ENCODE data around the gene GALT.
A peak's percentile ranks its signal among the peaks of the same experiment; 100 is the strongest.
"Not testable (repeated sequence)": the region's sequence is repeated elsewhere in the genome, so short reads cannot be mapped to it uniquely, and the experiment has no call there.

GALT gene

DNA sequence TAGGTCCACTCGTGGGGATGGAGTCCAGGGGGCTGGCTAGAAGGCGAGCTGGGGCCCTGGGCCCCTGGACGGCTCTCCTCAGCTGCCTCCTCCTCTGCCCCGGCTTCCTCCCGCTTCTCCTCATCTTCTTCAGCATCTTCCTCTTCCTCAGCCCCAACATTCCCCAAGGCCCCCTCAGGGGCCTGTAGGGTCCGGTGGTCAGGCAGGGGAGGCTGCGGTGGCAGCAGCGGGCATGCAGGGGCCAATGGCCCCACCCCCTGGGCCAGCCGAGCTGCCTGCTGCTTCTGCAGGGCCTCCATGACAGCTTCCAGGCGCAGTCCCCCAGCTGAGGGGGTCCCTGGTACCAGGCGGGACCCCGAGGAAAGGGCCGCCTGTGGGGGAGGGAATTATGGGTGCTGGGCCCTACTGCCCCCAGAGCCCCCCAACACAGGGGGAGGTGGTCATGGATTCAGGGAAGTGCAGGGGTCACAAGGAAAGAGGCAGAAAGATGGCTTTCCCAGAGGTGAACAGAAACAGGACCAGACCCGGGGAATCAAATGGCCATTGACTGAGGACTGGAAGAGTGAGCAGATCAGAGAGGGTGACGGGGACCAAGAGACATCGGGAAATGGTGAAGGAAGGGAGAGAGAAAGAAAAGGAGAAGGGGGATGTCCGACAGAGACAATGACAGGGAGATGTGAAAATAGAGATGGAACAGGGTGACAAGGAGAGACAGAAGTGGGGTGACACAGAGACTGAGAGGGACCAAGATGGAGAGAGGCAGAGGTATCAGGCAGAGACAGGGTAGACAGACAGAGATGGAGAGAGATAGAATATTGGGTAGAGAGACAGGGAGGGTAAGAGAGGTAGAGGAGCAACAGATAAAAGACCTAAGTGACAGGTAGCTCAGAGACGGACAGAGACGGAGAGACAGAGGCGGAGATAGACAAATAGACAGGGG, 18.5 kb upstream of the GALT start:
- no peak for DNase-seq

DNA sequence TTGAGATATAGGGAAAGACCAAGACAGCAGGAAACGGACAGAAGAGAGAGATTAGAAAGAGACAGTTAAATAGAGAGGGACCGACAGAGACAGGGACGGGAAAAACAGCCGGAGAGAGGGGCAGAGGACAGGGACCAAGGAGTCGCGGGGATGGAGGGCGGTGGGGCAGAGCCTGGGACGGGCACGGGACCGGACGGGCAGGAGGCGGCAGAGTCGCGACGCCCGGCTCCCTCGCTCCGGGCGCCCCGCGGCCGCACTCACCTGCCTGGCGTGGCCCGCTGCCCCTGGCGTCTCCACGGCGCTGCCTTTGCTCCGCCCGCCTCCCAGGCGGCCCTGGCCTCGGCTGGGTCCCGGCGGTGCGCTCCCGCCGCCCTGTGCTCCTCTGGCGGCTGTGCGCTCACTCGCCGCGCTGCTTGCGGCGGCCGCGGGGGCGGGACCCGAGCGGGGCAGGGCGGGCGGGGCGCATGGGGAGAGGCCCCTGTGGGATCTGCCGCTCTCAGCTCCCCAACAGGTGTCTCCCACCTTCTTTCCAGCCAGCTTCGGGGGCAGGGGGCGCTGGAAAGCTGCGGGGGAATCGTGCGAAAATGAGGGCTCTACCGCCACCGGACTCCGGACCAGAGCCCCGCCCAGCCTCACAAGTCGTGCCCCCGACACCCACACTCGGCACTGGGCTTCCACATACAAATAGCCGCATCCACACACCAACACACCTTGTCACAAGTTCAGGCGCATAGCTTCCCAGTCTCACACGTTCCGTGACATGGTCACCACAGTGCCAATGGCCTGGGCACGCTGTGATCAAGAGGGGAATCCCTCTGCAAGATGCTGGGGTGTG, 17.6 kb upstream of the GALT start, which contains the start of gene ARID3C:
Gene ARID3C, minus strand, starts transcription at position 411 of the 835 bp plus-strand sequence. CDS start 1,052 bp downstream, outside the sequence.
- peak; percentile 52 for DNase-seq

DNA sequence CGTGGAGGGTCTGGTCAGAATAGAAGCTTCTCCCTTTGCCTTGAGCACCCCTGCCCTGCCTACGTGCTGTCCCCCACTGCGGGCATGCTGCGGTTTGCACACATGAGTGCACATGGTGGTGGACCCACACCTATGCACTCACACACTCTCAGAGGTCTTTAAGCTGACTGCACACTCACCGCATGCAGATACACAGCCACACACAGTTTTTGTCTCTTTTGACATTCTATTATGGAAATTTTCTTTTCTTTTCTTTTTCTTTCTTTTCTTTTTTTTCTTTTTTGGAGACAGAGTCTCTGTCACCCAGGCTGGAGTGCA, 17.0 kb upstream of the GALT start:
- DNase-seq = no peak

DNA sequence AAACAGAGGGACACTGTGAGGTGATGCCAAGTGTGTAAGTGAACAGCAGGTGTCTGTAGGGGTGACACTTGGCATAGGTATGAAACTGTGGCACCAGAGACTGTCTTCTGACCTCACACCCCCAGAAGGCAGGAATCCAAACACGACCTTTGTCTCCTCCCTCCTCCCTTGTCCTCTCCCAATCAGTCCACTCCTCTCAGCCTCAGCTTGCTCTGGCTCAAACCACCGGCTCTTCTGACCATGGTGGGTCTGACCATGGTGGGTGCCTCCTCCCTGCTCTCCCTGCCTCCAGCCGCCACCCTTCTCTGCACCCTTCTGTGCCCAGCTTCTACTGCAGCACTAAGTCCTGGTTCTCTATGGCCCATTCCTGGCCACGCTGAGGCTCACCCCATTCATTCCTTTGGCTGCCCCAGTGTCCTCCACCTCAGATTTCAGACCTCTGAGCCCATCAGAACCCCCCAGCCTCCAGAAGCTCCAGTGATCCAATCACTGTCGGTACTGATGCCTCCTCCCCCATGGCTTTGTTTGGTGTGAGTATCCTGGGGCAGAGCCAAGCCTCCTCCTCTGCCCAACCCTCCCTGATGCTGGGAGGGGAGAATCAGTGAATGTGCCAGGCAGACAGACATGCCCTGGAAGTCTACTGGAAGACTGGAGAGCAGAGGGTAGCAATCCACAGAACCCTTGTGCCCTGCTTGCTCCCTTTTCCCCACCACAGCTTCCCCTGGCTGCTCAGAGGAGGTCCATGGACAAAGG, 15.9 kb upstream of the GALT start:
- DNase-seq = no peak

DNA sequence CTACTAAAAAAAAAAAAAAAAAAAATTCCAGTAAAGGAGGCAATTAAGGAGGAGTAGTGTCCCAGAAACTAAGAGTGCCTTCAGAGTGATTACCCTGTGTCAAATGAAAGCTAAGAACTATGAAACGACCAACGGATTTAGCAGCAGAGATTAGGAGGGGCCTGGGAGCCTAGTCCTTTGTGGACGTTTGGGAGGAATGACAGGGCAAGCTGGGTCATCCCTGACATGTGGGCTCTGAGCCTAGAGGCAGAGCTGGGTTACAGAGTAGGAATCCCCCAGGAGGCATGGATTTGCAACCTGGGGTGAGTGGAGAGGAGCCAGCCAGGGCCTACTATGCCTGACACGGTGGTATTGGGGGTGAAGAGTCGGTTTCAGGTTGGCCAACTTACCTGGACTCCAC, 13.3 kb upstream of the GALT start:
- DNase-seq = no peak

DNA sequence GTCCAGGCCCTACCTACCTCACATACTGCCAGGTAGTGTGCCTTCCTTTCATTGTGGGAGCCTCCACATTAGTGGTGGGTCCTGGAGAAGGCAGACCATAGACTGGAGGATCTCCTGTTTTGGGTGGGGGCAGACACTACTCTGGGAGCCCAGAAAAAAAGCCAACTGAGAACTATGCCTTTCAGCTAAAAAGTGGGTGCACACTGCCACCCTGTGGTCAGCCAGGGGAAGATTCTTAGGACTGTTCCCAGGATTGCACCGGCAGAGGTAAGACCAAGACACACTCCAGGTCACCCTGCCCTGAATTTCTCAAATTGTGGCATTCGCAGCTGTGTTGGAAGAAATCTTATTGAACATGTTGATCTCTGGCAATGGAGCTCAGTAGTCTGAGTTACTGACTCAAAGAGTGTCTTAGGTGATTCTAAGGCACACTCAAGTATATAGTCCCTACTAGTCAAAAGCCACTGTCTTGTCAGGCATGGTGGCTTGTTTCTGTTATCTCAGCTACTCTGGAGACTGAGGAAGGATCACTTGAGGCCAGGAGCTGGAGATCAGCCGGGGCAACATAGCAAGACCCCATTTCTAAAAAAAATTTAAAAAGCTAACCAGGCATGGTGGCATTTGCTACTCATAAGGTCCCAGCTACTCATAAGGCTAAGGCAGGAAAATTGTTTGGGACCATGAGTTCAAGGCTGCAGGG, 12.5 kb upstream of the GALT start:
- peak; percentile 68 for DNase-seq

DNA sequence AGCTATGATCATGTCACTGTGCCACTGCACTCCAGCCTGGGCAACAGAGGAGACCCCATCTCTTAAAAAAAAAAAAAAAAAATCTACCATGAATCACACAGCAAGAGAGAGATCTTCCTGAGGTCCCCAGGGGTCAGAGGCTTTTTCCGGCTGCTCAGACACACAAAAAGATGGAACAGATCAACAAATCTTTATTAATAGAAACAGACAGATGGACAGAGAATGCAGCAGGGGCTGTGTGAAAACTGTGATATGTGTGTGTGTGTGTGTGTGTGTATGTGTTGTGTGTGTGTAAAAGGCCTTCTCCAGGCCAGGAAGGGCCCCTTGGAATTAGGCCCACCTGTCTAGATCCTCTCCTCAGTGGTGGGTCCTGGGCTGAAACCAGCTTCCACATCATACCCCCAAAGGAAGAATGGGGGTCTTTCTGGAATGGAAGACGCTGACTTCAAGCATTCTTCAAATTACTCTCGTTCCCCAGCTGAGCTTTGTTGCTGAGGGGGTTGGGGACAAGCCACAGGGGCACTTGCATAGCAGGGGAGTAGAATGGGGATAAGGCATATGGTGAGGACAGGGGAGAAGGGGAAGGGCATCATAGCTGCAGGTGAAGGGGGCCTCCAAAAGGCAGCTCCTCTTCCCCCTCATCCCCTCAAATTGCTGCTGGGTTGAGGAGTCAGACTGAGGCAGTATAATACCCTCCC, 11.8 kb upstream of the GALT start:
- no peak for DNase-seq

DNA sequence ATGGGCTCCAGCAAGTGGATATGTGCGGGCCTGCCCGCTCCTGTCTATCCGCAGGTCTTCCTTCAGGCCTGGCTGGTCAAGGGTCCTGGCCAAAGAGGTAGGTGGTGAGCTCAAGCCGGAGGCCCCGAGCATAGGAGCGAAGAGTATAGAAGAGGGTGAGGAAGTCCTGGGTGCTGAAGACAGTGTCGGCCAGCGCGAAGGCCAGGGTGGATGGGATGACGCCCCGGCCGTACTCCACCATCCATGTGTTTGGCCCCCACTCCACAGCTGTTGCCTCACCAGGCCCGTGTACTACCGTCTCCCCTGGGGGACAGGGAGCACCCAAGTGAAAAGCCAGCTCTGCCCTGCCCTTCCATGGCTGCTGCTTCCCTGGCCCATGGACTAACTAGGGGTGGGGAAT, 10.9 kb upstream of the GALT start:
- no peak for DNase-seq

DNA sequence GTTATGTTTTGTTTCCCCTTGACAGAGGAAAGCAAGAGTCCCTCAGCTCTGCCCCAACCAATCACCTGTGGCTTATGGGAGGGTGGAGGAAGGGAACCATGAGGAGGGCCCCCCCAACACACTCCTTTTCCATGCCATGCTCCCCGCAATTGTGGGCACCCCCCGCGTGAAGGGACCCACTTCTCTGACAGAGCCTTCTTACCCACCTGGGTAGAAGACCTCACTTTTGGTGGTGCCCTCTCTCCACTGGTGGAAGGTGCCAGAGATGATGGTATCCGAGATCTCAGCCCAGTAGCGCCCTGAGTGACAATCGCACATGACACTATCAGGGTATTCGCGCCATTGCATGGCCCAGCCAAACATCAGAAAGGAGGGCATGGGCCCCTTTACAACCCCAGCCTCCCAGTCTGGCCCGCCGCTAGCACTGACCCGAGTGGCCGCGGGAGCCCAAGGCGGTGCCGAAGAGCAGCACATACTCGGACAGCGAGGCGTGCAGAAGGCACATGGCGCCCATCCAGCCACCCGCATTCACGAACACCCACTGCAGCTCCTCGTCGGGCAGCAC, 9.6 kb upstream of the GALT start:
- no peak for DNase-seq

DNA sequence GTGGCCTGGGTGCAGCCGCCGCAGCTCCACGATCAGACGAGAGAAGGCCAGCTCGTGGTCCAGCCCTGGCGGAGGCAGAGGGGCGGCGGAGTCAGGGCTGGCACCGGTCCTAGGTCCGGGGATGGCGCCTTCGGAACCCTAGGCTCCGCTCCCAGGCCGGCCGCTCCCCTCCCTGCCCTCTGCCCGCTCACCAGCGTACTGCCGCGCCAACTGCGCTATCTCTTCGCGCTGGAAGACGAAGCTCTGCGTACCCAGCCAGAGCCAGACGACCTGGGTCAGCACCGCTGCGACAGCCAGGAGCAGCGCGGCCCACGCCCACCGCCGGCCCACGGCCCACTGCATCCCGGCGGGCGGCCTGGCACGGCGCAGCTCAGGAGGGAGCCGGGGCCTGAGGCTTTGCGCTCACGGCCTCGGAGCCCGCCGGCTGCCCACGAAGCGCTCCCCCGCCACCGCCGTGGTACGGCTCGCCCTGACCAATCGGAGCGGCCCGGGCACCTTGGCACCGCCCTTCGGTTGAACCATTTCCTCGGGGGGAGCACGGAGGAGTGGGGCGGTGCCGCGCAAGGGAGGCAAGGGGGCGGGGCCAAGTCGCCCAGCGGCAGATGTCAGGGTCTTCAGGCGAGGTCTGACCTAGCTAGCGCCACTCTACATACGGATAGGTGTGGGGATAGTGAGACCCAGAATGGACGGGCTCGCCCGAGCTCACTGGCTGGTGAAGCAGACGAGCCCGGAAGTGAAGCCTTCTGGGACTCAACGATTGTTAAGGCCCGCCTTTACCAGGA, 8.9 kb upstream of the GALT start, which contains the start of gene SIGMAR1:
Gene SIGMAR1, minus strand, starts transcription at position 432 of the 782 bp plus-strand sequence. Its CDS starts 90 bp downstream, at position 342.
- DNase-seq = peak; percentile 93

DNA sequence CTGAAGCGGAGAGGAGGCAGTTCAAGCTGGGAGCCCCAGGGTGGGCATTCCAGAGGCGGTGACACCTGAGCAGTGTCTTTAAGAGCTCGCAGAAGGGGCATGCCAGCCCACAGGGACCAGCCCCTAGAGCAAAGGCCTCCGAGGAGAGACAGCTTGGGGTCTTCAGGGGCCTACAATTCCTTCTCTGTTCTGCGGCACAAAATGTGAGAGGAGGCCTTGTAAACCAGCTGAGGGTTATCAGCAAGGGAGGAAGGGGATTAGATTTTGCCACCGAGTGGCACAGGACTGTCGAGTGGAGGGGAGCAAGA, 8.4 kb upstream of the GALT start:
- DNase-seq = no peak

DNA sequence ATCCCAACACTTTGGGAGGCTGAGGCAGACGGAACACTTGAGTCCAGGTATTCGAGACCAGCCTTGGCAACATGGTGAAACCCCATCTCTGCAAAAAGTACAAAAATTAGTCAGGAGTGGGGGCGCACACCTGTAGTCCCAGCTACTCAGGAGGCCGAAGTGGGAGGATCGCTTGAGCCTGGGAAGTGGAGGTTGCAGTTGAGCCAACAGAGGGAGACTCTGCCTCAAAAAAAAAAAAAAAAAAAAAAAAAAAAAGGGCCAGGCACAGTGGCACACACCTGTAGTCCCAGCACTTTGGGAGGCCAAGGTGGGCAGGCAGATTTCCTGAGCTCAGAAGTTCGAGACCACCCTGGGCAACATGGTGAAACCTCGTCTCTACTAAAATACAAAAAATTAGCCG, 7.2 kb upstream of the GALT start:
- not testable (repeated sequence) for DNase-seq

DNA sequence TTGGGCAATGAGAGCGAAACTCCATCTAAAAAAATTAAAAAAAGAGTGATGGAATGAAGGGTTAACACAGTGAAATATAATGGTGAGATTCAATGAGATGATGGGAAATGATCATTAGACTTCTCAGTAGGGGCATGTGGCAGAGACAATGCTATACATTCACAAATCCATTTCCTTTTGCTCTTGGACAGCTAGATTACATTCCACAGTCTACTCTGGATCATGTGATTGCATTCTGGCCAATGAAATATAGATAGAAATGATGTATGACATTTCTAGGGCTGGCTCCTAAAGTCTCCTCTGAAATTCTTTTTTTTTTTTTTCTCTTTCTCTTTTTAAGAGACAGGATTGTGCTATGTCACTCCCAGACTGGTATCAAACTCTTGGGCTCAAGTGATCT, 3.8 kb upstream of the GALT start:
- DNase-seq = no peak

DNA sequence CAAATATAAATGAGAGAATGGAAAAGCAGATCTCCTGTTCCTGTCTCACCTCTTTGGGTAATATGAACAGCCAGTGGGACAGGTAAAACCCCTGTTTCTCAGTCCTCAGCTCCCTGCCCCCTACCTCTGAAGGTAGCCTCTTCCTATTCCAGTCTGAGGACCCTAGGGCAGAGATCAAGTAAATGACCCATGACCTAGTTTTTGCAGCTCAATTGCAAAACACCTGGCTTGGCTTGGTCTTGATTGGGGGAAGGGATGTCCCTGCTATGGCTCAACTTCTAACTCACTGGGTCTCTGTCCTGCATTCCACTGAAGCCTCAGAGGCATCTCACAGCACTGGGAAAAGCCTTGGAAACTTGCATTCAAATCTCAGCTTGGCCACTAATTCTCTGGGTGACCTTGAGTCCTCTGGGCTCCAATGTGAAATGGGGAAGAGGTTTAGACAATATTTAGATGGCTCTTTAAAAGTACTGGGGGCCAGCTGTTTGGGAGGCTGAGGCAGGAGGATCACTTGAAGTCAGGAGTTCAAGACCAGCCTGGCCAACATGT, 1.6 kb upstream of the GALT start:
- DNase-seq = no peak

DNA sequence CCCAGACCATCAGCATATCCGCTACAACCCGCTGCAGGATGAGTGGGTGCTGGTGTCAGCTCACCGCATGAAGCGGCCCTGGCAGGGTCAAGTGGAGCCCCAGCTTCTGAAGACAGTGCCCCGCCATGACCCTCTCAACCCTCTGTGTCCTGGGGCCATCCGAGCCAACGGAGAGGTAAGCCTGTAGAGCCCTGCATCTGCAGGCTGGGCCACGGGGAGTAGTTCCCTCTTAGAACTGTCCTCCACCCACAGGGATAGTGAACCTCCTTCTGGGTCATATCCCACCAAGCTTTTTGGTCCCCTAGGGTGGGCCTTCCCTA, 569 bp downstream of the GALT start:
- no peak for DNase-seq

DNA sequence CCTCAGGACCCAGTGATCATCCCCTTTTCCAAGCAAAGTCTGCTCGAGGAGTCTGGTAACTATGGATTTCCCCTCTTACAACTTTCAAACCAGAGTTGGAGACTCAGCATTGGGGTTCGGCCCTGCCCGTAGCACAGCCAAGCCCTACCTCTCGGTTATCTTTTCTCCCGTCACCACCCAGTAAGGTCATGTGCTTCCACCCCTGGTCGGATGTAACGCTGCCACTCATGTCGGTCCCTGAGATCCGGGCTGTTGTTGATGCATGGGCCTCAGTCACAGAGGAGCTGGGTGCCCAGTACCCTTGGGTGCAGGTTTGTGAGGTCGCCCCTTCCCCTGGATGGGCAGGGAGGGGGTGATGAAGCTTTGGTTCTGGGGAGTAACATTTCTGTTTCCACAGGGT, 1.2 kb downstream of the GALT start:
- no peak for DNase-seq

DNA sequence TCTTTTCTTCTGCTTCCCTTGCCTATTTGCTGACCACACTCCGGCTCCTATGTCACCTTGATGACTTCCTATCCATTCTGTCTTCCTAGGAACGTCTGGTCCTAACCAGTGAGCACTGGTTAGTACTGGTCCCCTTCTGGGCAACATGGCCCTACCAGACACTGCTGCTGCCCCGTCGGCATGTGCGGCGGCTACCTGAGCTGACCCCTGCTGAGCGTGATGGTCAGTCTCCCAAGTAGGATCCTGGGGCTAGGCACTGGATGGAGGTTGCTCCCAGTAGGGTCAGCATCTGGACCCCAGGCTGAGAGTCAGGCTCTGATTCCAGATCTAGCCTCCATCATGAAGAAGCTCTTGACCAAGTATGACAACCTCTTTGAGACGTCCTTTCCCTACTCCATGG, 2.2 kb downstream of the GALT start:
- DNase-seq = no peak

DNA sequence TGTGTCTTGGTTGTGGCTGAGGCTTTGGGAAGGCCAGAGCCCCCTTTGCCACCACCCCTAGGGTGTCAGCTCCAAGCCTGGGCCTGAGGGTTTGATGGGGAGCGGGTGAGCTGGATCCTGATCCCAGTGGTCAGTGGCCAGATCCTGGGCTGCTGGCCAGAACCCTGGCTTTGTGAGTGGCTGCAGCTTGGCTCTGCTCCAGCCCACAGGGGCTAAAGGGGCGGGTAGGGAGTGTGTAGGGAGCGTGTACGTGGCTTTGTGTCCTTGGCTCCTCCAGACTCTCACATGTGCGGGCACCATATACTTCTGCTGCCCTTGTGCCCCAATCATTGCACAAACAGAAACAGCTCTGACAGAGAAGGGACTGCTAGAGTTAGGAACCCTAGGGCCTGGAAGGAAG, 4.3 kb downstream of the GALT start:
- DNase-seq = no peak

DNA sequence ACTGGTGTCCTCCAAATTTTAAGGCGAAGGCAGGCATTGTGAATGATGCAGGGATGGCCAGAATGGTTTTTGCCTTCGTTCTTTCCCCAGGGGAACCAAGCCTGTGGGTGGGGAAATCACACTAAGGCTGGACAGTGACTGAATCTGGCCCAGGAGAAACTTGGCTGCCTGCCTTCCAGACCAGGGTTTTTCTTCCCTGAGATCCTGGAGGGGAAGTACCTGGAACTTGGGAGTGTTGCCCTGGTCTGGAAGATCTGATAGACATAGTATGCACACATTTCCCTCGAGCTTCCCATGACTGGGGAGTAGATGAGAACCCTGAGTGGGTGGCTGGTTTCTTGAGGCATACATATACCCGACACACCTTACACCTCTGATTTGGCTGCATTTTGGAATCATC, 4.8 kb downstream of the GALT start:
- no peak for DNase-seq

DNA sequence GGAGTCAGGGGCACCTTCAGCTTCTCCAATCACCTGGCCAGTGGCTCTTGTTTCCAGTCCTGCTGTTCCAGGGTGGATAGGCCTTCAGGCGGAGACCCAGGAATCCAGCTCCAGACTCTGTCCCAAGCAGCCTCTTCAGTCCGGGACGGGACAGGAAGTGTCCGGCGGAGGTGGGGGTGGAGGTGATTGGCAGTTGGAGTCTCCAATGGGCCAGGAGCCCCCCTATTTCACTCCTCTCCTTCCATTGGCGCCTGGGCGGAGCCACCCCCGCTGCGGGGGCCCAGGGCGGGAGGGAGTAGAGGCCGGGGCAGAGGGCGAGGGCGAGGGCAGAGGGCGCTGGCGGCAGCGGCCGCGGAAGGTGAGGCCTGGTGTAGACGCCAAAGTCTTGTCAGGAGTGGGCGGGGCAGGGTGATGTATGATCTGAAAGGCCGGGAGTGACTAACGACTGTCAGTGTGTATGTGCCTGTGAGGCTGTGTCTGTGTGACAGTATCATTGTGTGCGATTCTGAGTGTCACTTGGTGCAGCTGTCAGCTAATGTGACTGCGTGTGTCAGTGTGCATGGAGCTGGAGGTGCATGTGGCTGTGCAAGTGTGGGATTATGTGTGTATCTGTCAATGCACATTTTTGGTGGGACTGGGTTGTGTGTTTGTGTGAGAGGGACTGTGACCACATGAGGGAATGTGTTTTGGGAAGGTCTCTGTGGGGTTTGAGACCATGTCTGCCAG, 5.6 kb downstream of the GALT start, which contains the start of gene IL11RA:
Gene IL11RA, plus strand, starts transcription at position 310 of the 726 bp plus-strand sequence. CDS start 3,033 bp downstream, outside the sequence.
- peak; percentile 51 for DNase-seq
